ENCODE results near the gene MGLL.
"Not testable (repeated sequence)": the region's sequence is repeated elsewhere in the genome, so short reads cannot be mapped to it uniquely, and the experiment has no call there.

The MGLL gene

GRCh38 chr3:127718245-127718915 is 103.9 kb downstream of the MGLL start:
- no peak for DNase-seq

DNA sequence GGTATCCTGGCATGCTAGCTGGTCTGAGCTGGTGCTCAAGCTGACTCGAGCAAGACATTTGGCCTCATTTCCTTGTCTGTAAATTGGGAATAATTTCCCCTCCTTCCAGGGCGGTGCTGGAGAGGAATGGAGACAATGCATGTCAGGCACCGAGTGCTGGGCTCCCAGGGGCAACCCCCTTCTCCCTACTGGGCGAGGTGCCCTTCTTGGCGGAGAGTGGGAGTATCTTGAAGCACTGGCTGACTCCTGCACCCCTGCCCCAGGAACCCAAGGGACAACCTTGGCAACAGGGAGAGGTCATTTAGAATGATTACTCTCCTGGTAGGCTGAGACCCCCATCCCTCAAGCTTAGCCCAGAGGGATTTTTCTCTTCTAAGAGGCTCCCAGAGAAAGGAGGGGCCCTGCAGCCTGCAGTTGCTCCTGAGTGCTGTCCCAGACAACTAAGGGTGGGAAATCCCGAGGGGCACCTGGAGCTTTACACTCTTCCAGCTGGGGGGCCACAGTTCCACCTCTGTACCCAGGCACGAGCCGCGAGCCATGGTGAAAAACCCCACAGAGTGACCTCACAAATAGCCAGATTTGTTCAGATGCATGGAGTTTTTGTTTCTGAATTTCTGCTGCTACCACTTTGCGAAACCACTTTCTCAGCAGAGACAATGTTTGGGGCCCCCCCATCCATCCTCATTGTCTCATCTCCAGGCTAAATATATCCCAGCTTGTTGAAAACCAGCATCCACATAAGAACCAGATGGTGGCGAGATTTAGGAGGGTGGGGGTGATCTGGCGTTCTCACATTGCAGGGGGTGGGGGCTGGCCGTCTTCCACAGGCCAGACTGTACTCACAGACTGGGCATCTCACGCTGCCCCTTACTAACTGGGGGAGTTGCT is 104.7 kb downstream of the MGLL start:
- no peak for DNase-seq

DNA sequence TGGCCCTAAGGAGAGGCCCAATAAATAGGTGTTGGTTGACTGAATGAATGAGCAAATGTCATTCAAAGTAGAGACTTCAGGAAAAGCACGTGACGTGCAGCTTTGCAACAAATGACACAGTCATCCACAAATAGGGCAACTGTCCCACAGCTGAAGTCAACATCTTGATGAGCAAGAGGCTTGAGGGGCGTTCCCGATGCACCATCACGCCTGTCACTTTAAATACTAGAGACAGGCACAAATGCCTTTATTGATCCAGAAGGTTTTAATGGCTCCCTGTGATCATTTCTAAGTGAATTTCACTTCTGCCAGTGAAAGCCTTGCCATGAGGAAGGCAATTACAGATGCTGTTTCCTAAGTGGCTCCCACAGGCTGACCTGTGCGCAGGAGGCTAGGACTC is 105.9 kb downstream of the MGLL start:
- DNase-seq, result no peak

DNA sequence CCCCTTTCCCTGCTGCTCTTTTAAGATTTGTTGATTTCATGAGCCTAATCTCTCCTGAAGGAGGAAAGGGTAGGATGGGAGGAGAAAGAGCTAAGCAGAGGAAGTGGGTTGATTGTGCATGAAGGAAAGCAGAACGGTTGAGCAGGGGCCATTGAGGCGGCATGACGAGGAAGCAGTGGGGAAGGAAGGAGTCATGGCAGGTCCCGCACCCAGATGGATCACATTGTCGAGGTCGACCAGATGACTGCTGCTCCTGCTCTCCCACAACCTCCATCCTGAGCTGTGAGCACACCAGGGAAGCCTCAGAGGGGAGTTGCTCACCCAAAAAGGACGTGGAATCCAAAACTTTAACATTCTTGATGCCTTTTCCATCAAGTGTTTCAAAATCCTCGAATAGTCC is 106.8 kb downstream of the MGLL start:
- DNase-seq, result no peak

DNA sequence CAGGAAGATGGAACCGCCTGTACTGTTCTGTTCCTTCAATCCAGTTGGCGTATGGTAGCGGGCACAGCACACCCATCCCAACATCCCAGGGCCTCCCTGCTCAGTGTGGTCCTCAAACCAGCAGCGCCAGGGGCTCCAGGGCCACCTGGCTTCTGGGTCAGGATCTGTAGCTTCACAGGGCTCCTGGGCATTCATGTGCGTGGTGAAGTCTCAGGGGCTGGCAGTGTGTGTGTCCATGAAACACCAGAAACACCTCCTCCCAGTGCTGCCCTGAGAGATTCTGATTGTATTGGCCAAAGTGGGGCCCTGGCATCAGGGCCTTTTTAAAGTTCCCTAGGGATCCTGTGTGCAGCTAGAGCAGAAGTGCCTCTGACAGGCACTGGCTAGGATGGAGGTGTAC is 107.4 kb downstream of the MGLL start:
- DNase-seq, result no peak

DNA sequence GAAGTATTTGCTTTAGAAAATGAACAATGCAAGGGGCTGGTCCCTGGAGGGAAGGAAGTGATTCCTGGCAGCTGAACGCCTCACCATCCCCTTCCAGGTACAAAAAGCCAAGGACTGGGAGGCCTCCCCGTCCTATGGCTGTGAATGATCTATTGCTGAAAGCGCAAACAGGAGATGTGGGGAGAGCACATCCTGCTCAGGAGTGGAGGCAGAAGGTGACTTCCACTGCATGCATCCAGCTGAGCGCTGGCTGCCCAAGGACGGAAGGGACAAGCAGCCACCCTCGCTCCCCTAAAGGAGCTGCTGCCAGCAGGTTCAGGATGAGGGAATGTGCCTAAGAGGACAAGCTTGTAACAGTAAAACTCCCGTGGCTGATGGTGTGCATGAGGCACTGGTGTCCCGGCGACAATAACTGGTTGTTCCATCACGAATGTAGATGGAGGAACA is 108.2 kb downstream of the MGLL start:
- DNase-seq, result no peak

- no peak for DNase-seq
These were observed 109.2 kb downstream of the MGLL start for GRCh38 chr3:127712881-127713771.

DNA sequence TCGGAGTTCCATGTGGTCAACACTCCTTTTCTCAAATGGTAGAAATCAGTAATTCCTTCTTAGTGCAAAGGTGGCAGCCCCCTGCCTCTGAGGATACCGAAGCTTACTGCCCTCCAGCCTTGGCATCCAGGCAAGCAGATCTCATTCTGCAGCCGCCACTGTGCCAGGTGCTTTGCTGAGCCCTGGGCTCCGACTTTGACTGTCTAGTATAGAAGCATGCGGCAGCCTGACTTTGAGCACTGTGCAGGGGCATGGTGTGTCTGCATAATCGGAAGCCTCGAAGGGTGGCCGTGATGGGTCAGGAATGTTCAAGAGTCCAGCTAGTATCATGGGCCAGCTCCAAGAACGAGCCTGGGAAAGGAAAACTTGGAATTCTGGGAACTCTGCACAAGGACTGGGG is 109.9 kb downstream of the MGLL start:
- DNase-seq, result no peak

- no peak for DNase-seq
These were observed 110.4 kb downstream of the MGLL start for GRCh38 chr3:127711896-127712295.

- no peak for DNase-seq
These were observed 111.2 kb downstream of the MGLL start for GRCh38 chr3:127711021-127711695.

- DNase-seq, result no peak
These were observed 112.0 kb downstream of the MGLL start for GRCh38 chr3:127710155-127710941.

- DNase-seq, result no peak
These were observed 112.8 kb downstream of the MGLL start for GRCh38 chr3:127709320-127710060.

- no peak for DNase-seq
These were observed 113.5 kb downstream of the MGLL start for GRCh38 chr3:127708837-127709236.

GRCh38 chr3:127707851-127708411 is 114.4 kb downstream of the MGLL start:
- DNase-seq, result no peak

DNA sequence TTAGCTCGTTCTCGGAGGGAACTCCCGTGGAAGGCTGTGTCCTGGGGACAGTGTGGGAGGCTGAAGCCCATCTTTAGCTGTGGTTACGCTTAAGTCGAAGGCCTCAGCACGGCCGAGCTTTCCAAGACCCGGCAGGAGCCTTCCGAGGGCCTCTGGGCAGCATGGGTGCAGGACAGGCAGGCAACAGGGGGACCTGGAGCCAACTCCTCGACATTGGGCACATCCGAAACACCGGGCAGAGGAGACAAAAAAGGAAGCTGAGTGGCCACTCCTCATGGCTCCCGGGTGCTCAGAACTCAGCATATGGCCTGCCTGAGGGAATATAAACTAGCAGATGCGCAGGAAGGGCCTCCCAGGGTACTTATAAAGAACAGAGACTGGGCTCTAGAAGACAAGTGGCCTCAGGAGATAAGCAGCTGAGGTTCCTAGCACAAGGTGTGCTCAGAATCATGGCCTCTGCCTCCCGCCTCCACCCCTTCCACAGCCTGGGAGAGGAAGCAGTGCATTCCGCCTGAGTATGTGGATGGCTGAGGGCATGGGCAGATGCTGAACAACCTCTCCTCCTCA is 115.4 kb downstream of the MGLL start:
- DNase-seq, result no peak

GRCh38 chr3:127706312-127706711 is 116.0 kb downstream of the MGLL start:
- no peak for DNase-seq

DNA sequence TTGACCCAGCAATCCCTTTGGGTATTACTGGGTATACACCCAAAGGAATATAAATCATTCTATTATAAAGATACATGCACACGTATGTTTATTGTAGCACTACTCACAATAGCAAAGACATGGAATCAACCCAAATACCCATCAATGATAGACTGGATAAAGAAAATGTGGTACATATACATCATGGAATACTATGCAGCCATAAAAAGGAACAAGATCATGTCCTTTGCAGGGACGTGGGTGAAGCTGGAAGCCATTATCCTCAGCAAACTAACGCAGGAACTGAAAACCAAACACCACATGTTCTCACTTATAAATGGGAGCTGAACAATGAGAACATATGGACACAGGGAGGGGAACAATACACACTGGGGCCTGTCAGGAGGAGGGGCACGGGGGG is 117.5 kb downstream of the MGLL start:
- DNase-seq, result not testable (repeated sequence)

DNA sequence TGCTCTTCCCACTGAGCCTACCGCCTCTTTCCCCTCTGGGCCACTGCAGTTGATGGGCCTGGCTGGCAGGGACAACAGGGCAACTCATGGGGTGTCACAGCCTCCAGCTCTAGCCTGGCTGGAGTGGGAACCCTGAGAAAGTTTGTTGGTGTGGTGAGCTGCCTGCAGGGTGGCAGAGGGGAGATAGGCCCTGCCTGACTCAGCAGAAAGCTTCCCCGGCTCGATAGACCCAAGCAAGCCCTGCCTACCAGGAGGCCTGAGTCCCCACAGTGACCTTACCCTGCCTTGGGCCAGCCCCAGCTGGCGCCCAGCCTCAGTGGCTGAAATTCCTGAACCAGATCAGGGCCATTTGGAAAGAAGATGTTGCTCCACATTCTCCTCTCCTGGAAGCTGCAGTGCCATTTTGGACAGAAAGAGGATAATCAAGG is 120.2 kb downstream of the MGLL start:
- no peak for DNase-seq

DNA sequence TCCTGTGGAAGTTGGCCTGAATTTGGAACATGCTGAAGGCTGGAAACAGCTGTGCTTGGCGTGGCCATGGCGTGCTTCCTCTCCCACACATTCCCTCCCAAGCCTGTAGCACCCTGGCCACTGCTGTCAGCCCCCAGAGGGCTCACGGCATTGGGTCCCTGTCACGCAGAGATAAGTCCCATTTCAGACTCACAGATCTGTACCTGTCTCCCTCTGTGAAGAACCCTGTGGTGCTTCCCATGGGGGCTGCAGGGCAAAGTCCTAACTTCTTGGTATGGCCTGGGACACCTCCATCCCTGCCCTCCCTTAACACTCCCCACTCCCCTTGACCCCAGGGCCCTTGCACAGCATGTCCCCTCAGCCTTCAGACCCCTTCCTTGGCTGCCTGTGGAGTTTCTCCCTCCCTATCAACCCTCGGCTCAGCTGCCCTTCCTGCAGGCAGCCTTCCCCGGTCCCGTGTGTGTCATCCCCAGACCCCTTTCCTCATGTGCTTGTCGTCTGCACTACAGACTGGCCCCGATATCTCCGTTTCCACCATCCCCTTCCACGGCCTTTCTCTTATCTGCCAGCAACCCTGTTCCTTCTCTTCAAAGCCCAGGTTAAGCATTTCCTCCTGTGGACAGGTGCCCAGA is 120.9 kb downstream of the MGLL start:
- DNase-seq, result no peak

DNA sequence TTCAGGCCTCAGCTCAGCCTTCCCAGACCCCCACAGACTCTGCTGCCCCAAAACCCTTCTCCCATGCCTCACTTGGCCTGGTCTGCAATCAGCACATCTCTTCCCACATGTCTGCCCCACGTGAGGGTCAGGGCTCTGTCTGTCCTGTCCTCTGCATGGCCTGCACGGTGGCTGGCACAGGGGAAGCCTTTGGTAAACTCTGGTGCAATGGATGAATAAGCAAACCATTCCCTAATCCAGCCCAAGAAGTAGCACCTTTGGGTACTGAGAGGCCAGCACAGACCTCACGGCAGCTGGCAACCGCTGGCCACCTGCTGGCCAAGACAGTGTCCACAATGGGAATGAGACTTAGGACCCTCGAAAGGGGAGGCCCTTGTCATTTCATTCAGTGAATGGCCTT is 121.9 kb downstream of the MGLL start:
- no peak for DNase-seq
